ENCODE results near the gene PRKCH.

The PRKCH gene

GRCh38 chr14:61434311-61434710 is 112.9 kb downstream of the PRKCH start:
- no peak for DNase-seq

DNA sequence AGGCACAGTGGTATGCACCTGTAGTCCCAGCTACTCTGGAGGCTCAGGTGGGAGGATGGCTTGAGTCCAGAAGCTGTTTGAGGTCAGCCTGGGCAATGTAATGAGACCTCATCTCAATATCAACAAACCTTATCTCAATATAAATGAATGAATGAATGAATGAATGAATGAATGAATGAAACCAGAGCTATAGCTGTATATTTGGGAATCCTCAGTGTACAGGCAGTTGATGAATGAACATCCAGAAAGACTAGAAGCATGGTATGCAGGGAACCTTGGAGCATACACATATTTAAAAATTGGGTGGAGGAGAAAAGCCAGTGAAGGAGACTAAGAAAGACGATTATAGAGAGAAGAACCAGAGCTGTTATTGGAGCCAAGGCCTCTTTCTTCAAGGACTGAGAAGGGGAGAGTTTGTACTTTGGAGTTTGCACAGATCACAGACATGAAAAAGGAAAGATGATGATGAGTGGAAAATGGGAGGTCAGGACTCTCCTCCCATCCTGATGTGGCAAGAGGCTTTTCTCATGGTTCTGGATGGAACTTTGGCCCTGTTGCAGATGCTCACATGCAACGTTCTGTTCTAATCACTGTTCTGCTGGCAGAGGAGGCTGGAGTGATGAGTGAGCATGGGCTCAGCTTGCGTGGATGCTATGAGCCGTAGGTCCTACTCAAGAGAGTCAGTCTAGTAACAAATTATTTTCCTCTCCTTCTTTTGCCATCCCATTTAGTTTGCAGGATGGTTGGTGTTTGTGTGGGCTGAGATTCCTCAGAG is 114.4 kb downstream of the PRKCH start:
- no peak for DNase-seq

- DNase-seq: no peak
These were observed 116.0 kb downstream of the PRKCH start for GRCh38 chr14:61437381-61437780.

GRCh38 chr14:61438036-61438435 is 116.7 kb downstream of the PRKCH start:
- DNase-seq: no peak

DNA sequence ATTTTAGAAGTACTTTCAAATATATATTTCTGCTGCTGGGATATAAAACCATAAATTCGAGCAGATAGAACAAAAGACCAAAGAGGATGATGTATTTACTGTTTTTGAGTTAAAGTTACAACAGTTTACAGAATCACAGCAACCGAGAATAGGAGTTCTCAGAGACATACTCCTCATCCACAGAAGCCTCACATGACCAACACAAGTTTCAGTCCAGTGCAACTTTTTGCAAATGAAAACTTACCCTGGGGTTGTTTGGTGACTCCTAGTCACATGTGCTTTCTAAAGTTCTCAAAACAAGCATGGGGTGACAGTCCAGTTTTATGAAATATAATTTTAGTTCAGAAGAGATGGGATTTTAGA is 117.1 kb downstream of the PRKCH start:
- DNase-seq: no peak

DNA sequence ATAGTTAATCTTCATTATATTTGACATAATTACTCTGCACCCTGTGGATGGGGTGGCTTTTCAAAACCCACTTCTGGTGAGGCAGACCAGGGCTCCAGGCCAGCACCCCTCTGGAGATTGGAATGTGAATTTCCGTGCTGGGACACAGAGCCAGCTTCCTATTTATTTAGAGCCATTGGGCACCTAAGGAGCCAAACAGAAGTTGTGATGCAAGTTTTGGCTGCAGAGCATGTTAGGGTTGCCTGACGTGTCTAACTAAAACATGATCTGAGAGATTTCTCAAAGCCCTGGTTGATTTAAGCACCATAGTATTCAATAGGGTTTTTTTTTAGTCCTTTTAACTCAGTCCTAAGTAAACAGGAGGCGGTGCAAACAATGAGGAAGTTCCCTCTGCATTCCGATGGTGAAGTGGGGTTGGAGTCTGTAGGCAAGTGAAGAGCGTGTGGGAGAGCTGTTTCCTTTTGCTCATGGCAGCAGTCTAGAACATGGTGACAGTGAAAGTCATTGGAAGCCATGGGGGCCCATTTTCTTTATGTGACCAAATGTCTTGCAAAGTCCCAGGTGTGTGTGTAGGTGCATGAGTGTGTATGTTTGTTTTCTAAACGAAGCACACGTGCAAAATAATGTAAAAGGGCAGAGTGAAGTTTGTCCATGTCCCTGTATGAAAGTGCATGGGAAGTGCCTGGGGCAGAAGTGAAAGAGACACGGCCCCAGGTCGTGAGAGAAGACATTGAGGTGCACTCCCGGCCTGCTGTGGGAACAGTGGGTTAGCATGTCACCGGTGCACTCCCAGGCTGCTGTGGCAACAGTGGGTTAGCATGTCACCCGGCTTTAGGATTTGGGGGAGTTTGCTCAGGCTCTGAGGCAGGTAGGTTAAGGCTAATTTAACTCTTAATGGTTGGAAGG is 117.7 kb downstream of the PRKCH start:
- DNase-seq: peak; percentile 32

DNA sequence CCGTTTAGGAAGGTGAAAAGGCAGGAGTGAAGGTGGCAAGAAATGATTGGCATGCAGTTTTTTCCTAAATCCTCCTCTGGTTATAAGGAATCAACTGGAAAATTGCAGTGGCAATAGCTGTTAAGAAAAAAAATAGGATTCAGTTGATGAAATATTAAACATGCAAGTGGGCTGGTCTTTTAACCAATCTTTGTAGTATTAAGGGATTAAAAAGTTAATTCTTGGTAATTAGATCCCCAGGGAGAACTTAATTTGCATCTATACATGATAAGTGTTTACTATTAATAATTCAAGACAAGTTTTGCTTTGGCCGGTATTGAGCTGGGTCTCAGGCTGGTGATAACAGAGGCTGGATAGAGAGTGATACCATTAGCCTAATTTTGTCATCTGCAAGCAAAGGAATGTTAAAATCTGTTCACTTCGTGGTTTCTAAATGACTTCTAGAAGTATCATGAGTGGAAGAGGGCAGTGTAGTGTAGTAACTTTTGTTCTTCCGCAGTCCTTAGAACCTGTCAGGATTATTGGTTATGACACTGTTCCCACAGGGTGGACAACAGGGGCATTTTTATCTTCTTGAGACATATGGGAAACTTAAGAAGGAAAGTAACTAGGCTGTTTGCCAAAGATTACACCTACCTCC is 118.5 kb downstream of the PRKCH start:
- no peak for DNase-seq

DNA sequence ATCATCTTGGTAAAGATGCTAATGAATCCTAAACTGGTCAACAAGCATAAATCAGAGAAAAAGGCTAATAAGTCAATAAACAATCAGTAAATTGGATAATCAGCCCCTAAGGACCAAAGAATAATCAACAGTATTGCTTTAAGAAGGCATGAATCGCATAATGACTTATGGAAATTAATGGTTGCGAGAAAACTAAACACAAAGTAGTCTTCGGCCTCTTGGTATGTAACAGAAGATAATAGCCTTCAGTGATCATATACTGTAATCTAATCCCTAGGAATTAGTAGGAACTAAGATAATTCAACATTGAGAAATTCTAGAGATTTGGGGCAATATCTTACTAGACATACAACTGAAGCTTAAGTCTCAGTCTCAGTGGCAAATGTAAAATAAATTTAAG is 122.1 kb downstream of the PRKCH start:
- DNase-seq: no peak

DNA sequence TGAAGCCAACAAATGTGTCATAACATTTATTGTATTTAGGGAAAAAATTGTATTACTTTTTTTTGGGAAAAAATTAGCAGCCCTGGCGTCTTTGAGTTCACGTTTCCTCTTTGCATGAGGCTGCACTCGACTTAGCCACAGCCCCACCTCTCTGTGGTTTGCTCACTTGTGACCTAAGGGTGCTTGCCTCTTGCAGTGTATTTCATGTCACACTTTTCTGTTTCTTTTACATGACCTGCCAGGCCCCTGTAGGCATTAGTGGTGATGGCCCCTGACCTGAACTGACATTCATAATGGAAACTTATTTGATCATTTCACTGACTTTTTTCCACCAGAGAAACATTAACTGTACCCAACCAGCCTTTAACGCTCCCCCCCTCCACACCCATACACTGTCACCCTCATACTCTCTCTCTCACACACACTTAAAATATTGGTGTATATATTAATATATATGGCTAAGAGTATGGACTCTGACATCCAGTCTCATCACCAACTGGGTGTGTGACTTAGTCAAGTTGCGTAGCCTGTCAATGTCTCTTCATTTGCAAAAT is 122.9 kb downstream of the PRKCH start:
- peak; percentile 70 for DNase-seq

DNA sequence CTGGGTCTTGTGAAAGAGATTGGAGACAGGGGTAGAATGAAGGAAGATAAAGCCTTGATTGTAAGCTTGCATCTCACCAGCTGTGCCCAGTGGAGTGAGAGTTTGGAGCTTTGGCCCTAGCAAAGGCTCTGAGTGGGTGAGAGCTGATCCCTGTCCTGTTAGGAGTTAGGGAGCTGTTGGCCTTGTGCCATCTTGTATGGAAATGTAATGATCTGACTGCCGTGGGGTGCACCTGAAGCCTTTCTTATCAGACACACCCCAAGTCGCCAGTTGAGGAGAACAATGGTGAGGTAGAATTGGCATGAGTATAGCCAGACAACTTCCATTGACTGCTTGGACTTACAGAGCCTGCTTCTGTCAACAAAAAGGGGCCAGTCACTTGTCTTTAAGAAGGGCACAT is 130.1 kb downstream of the PRKCH start:
- DNase-seq: no peak

DNA sequence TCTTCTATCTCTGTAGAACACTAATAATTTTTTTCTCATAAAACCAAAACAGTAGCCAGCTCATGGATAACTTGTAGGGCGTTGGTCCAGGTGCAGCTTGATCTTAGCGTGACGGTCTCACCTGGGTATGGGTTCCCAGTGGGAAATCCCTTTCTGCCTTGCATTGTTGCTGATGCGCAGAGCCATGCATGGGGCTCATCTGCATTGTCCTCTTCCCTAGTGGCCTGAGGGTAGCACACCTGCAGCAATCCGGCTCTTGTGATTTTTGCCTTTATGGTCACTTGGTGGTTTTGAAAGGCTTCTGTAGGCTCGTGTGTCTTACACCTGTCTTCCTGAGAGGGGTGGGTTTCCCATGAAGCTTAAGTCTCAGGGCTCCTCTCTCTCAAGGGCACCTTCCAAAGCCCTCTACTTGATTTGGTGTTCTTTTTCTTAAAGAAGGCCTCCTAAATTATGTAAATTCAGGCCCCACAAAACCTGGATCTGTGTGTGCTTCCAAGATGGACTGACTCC is 130.6 kb downstream of the PRKCH start:
- no peak for DNase-seq

DNA sequence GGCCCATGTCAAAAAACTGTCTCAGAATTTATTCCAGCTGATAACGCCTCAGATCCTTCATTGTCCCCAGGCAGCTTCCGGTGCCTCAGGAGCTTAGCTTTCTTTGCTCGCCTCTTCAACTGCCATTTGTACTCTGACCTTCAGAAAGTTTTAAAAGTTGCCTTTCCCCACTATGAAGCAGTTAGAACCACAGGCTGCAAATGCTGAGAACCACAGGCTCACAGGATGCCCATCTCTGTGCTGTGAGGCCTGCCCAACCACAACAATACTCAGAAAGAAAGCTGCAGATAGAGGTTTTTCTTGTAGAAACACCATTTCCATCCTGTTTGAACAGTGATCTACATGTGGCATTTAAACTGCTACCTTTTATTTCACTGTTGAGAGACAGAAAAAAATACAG is 131.1 kb downstream of the PRKCH start:
- peak; percentile 54 for DNase-seq

DNA sequence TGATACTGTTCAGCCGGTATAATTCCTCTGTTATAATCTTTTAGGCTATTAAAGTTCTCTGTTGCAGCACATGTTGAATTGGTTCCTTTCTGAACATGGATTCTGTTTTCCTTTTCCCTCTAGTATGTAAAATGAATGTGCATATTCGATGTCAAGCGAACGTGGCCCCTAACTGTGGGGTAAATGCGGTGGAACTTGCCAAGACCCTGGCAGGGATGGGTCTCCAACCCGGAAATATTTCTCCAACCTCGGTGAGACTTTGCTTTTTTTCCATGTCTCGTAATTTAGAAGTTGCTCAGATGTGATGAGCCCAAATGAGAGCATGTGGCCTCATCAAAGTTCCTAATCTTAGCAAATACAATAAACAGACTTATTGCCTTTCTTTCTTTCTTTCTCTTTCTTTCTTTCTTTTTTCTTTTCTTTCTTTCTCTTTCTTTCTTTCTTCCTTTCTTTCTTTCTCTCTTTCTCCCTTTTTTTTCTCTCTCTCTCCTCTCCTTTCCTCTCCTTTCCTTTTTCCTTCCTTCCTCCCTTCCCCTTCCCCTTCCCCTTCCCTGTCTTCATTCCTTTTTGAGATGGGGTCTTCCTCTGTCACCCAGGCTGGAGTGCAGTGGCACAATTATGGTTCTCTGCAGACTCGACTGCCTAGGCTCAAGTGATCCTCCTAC is 131.9 kb downstream of the PRKCH start:
- no peak for DNase-seq

DNA sequence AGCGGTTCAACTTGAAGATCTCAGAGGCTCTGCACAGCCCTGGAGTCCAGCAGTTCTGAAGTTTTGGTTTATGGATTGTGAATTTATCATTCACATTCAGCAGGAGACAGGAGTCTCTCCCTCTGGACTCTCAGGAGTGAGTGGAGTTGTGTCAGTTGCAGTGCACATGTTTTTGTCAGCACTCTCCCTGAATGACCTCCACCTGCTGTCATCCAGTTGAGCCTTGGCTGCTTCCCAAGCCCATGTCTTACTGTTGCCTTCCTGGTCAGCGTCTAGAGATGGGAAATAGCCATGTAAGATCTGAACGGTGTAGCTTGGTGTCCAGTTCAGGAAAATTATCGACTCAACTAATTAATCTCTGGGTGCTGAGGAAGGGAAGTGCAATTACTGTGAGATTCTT is 133.2 kb downstream of the PRKCH start:
- DNase-seq: no peak

- DNase-seq: no peak
These were observed 134.0 kb downstream of the PRKCH start for GRCh38 chr14:61455351-61455750.

DNA sequence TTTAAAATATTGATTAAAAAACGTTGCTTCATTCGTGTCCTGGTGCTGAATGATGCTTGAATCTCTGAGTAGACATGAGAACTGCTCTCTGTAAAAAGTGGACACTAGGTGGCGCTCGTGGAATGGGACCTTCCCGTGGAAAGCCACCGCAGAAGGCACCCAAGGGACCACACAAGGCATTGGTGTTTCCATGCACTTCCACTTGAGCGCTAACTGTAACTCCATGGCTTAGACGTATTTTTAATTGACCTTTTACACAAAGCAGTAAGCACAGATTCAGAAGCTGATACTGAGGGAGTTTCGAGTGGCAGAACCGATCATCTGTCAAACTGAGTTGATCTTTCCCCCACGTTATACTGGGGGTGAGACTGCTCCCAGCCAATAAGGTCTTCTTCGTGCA is 135.3 kb downstream of the PRKCH start:
- peak; percentile 90 for DNase-seq

- DNase-seq: no peak
These were observed 137.4 kb downstream of the PRKCH start for GRCh38 chr14:61458766-61459165.

GRCh38 chr14:61459229-61459628 is 137.8 kb downstream of the PRKCH start:
- no peak for DNase-seq

GRCh38 chr14:61460063-61460462 is 138.7 kb downstream of the PRKCH start:
- no peak for DNase-seq

GRCh38 chr14:61460718-61461611 is 139.6 kb downstream of the PRKCH start:
- no peak for DNase-seq

GRCh38 chr14:61461808-61462275 is 140.5 kb downstream of the PRKCH start:
- DNase-seq: peak; percentile 51
